Measurements from ENCODE around the gene KRT8.

GRCh38 chr12:52856787-52857186, 48.1 kb downstream of the KRT8 start:
- TF ChIP-seq CTCF (IDR thresholded peaks at IDR 0.05; ENCODE audit: insufficient read depth, low read length): no peak
- TF ChIP-seq POLR2AphosphoS5 (IDR thresholded peaks at IDR 0.05; ENCODE audit: low read depth): no peak
- TF ChIP-seq, protein P1, sequence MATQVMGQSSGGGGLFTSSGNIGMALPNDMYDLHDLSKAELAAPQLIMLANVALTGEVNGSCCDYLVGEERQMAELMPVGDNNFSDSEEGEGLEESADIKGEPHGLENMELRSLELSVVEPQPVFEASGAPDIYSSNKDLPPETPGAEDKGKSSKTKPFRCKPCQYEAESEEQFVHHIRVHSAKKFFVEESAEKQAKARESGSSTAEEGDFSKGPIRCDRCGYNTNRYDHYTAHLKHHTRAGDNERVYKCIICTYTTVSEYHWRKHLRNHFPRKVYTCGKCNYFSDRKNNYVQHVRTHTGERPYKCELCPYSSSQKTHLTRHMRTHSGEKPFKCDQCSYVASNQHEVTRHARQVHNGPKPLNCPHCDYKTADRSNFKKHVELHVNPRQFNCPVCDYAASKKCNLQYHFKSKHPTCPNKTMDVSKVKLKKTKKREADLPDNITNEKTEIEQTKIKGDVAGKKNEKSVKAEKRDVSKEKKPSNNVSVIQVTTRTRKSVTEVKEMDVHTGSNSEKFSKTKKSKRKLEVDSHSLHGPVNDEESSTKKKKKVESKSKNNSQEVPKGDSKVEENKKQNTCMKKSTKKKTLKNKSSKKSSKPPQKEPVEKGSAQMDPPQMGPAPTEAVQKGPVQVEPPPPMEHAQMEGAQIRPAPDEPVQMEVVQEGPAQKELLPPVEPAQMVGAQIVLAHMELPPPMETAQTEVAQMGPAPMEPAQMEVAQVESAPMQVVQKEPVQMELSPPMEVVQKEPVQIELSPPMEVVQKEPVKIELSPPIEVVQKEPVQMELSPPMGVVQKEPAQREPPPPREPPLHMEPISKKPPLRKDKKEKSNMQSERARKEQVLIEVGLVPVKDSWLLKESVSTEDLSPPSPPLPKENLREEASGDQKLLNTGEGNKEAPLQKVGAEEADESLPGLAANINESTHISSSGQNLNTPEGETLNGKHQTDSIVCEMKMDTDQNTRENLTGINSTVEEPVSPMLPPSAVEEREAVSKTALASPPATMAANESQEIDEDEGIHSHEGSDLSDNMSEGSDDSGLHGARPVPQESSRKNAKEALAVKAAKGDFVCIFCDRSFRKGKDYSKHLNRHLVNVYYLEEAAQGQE (IDR thresholded peaks at IDR 0.05; ENCODE audit: insufficient replicate concordance, low read depth): no peak
- no peak for TF ChIP-seq SPI1 (IDR thresholded peaks at IDR 0.05; ENCODE audit: borderline replicate concordance, low read depth)
